ENCODE data around the gene IGHMBP2. TPM values are rescaled to one million over a fixed set of nuclear protein-coding genes. Genes with fewer than 3 reads are reported as not detected.

IGHMBP2 gene
- total and polyA plus RNA-seq, 9 of the 15 experiments (the other 6 are each of a cell fraction or from before 2014, with no cell fraction given) = 1.6 to 24.8 (median 14.5) TPM

DNA sequence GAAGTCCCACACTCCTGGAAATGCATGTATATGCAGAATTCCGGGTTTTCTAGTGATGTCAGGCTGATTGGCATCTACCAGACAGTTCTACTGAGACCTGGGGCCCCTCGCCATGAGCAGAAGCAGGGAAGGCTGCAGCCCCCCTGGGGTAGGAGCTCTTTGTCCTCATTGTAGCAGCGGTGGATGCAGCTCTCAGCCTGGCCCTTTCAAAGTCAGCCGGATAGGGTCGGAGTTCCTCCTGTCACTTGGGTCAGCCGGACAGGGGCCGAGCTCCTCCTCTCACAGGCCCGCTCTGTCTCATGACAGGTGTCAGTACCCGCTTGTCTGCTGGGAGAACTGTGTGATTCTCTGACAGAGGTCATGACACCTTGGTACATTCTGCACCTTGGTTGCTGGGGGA lies 47.1 kb downstream of the IGHMBP2 start:
- no TSS peak for BruUV-seq (replicated peaks)
- DNase-seq (ENCODE audit: extremely low read depth in 1 of 4, low spot score in 3 of 4) = no peak
- TF ChIP-seq BCOR (IDR thresholded peaks at IDR 0.05) (no peak), FOXP4 (CRISPR knock-in tag; IDR thresholded peaks at IDR 0.05; ENCODE audit: borderline replicate concordance) (no peak), AFF1 (IDR thresholded peaks at IDR 0.05; ENCODE audit: low read depth in 1 of 2, partially characterized antibody in 2 of 2) (no peak), ZKSCAN1 (IDR thresholded peaks at IDR 0.05; ENCODE audit: low read depth, low read length) (no peak), PHB (CRISPR knock-in tag; IDR thresholded peaks at IDR 0.05) (no peak), TEAD4 (IDR thresholded peaks at IDR 0.05; ENCODE audit: low read length) (no peak), TEAD4 (CRISPR knock-in tag; IDR thresholded peaks at IDR 0.05; ENCODE audit: borderline replicate concordance) (no peak), NFE2 (IDR thresholded peaks at IDR 0.05; ENCODE audit: low read depth) (no peak), GABPB1 (CRISPR knock-in tag; IDR thresholded peaks at IDR 0.05) (no peak), MAZ (CRISPR knock-in tag; conservative IDR thresholded peaks at IDR 0.05 in 1 of 2, IDR thresholded peaks at IDR 0.05 in 1 of 2) (no peak), ZSCAN32 (CRISPR knock-in tag; IDR thresholded peaks at IDR 0.05) (no peak), BCL6 (CRISPR knock-in tag; IDR thresholded peaks at IDR 0.05) (no peak), THRB (CRISPR knock-in tag; conservative IDR thresholded peaks at IDR 0.05) (no peak), HOXB6 (CRISPR knock-in tag; IDR thresholded peaks at IDR 0.05; ENCODE audit: borderline replicate concordance) (no peak)
- TF ChIP-seq, protein P1, sequence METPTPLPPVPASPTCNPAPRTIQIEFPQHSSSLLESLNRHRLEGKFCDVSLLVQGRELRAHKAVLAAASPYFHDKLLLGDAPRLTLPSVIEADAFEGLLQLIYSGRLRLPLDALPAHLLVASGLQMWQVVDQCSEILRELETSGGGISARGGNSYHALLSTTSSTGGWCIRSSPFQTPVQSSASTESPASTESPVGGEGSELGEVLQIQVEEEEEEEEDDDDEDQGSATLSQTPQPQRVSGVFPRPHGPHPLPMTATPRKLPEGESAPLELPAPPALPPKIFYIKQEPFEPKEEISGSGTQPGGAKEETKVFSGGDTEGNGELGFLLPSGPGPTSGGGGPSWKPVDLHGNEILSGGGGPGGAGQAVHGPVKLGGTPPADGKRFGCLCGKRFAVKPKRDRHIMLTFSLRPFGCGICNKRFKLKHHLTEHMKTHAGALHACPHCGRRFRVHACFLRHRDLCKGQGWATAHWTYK (CRISPR knock-in tag; IDR thresholded peaks at IDR 0.05) = no peak

More for the DNA sequence above, 47.1 kb downstream of the IGHMBP2 start:
- no peak overlapping the region for H2AFZ ChIP-seq (ENCODE audit: low read depth, low read length)
- no peak overlapping the region for H3K4me2 ChIP-seq (ENCODE audit: insufficient read depth, low read length)
- no peaks in the 10 kb centered on the region for H3K9me3 ChIP-seq (replicated peaks; ENCODE audit: control insufficient read depth, insufficient read depth, low read depth, low read length)
- intact Hi-C loops (cut with micrococcal nuclease) (no loop called here), in situ Hi-C loops (cut with MboI) (no loop called here)
- H3K4me1 ChIP-seq (replicated peaks in 1 of 2; ENCODE audit: control insufficient read depth in 2 of 2, insufficient read depth in 2 of 2, low read length in 2 of 2) = peaks cover 10 to 20% of the 10 kb centered on the region in 2 experiments; a peak in 4 of 5 replicates
- ChIA-PET CTCF (ENCODE audit: low intra/inter-chr PET ratio) (no interaction called here), POLR2A (interaction anchor here (0.6 to 1.9 kb wide), 2 partner anchors 10 to 48 kb away, joined by 3 to 4 read pairs; no protein-coding TSS in a partner anchor)
- FAIRE-seq = no peak
- H3K4me3 ChIP-seq = no peak overlapping the region
- H3K27me3 ChIP-seq (ENCODE audit: control insufficient read depth in 2 of 2, insufficient read depth in 2 of 2, low read length in 2 of 2) = no peaks in the 10 kb centered on the region
- H3K79me2 ChIP-seq (ENCODE audit: control insufficient read depth, insufficient read depth, low read length) = no peaks in the 10 kb centered on the region
- no peaks in the 10 kb centered on the region for H3K9me1 ChIP-seq (ENCODE audit: control insufficient read depth, insufficient read depth, low read length)
- ATAC-seq = no peak
- no peaks in the 10 kb centered on the region for H3K36me3 ChIP-seq (ENCODE audit: control insufficient read depth, insufficient read depth, low read length)
- H4K20me1 ChIP-seq (replicated peaks; ENCODE audit: control insufficient read depth, insufficient read depth, low read length) = no peaks in the 10 kb centered on the region
- WGBS (ENCODE audit: insufficient coverage, low coverage, missing lambda C conversion rate) = 17% methylated on average over 9 of the region's 9 CpGs
- no peak overlapping the region for H3K27ac ChIP-seq (ENCODE audit: extremely low read depth, low read depth, low read length)
- no peak overlapping the region for H3K9ac ChIP-seq (ENCODE audit: insufficient read depth in 1 of 2, low read depth in 2 of 2, low read length in 2 of 2)
